Measurements from ENCODE around the gene NCR2.

The NCR2 gene

GRCh38 chr6:41331401-41332150, 3.8 kb upstream of the NCR2 start:
- H3K4me3 ChIP-seq (ENCODE audit: low read length in 2 of 2): no peak overlapping the region
- no peak overlapping the region for H3K9ac ChIP-seq (ENCODE audit: low read depth, low read length, poor library complexity)
- WGBS, 2 donors (ENCODE audit: extremely low coverage in 2 of 2, insufficient read length in 2 of 2, insufficient replicate concordance in 1 of 2): no CpG with 5 or more reads among the region's 11 CpGs
- H3K27me3 ChIP-seq (ENCODE audit: control insufficient read depth in 3 of 3, insufficient read depth in 3 of 3, low read depth in 1 of 3, low read length in 3 of 3): peaks cover 0 to 42% (median 0%) of the 10 kb centered on the region in 3 experiments
- no peak overlapping the region for H2AFZ ChIP-seq (ENCODE audit: low read length)
- H2AK5ac ChIP-seq (ENCODE audit: low read depth, low read length): no peak overlapping the region
- H3K14ac ChIP-seq (ENCODE audit: low read length): no peak overlapping the region
- no peak overlapping the region for H2BK120ac ChIP-seq (ENCODE audit: low read depth, low read length)
- no peaks in the 10 kb centered on the region for H3K79me1 ChIP-seq (ENCODE audit: low read depth, low read length)
- peaks cover 0 to 2% of the 10 kb centered on the region in 2 donors for H3K4me1 ChIP-seq (ENCODE audit: control insufficient read depth in 2 of 2, insufficient read depth in 1 of 2, low read depth in 1 of 2, low read length in 2 of 2)
- H3K18ac ChIP-seq (ENCODE audit: low read length): peak overlapping the region; percentile 27
- no peak overlapping the region for H2BK5ac ChIP-seq (ENCODE audit: low read length)
- no peak overlapping the region for H3K27ac ChIP-seq (replicated peaks; ENCODE audit: low read length)
- H4K8ac ChIP-seq (ENCODE audit: low read depth, low read length): no peak overlapping the region
- no peak overlapping the region for H2BK12ac ChIP-seq (ENCODE audit: low read length)
- no peak overlapping the region for H3K4ac ChIP-seq (ENCODE audit: low read length)
- DNase-seq (ENCODE audit: low spot score): no peak
- H2BK15ac ChIP-seq (ENCODE audit: low read length): no peak overlapping the region
- no peaks in the 10 kb centered on the region for H3K9me3 ChIP-seq (replicated peaks in 1 of 2; ENCODE audit: control insufficient read depth in 2 of 2, insufficient read depth in 1 of 2, low read depth in 1 of 2, low read length in 2 of 2)
- no peaks in the 10 kb centered on the region for H3K36me3 ChIP-seq (replicated peaks in 1 of 2; ENCODE audit: control insufficient read depth in 2 of 2, insufficient read depth in 2 of 2, low read length in 2 of 2)
- no peak overlapping the region for H3K23ac ChIP-seq (ENCODE audit: low read depth, low read length, poor library complexity)
- H3K4me2 ChIP-seq (ENCODE audit: insufficient read depth, low read length, poor library complexity, severe bottlenecking): no peak overlapping the region
- H4K91ac ChIP-seq (ENCODE audit: low read depth, low read length, poor library complexity): no peak overlapping the region

DNA sequence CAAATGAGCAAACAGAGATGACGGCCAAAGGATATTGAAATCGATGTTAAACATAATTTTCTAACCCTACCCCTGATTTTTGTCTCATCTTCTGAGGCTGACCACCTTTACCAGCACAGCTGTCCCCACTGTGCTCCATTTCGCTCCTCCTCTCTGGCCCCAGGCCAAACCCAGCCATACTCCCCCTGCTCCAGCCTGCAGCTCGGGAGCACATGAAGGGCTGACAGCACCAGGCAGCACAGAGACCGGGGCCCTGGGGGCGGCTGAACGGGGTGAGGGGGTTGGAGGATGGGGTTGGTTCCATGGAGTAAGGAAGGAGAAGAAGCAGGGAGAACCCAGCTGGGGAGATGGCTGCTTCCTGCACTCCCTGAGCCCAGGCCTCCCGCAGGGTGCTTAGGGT, 3.2 kb upstream of the NCR2 start:
- peak overlapping the region; percentile 44 for H3K23ac ChIP-seq (ENCODE audit: low read depth, low read length, poor library complexity)
- no CpG with 5 or more reads among the region's 8 CpGs for WGBS, 2 donors (ENCODE audit: extremely low coverage in 2 of 2, insufficient read length in 2 of 2, insufficient replicate concordance in 1 of 2)
- peaks cover 0 to 41% (median 0%) of the 10 kb centered on the region in 3 experiments for H3K27me3 ChIP-seq (ENCODE audit: control insufficient read depth in 3 of 3, insufficient read depth in 3 of 3, low read depth in 1 of 3, low read length in 3 of 3)

GRCh38 chr6:41332842-41333736, 2.3 kb upstream of the NCR2 start:
- no peak overlapping the region for H3K4me2 ChIP-seq (ENCODE audit: insufficient read depth, low read length, poor library complexity, severe bottlenecking)
- no CpG with 5 or more reads among the region's 4 CpGs for WGBS, 2 donors (ENCODE audit: extremely low coverage in 2 of 2, insufficient read length in 2 of 2, insufficient replicate concordance in 1 of 2)
- no peak overlapping the region for H3K9ac ChIP-seq (ENCODE audit: low read depth, low read length, poor library complexity)
- no peak overlapping the region for H4K91ac ChIP-seq (ENCODE audit: low read depth, low read length, poor library complexity)
- H3K23ac ChIP-seq (ENCODE audit: low read depth, low read length, poor library complexity): no peak overlapping the region
- no peak overlapping the region for H2BK12ac ChIP-seq (ENCODE audit: low read length)
- H3K14ac ChIP-seq (ENCODE audit: low read length): no peak overlapping the region
- H3K27ac ChIP-seq (replicated peaks; ENCODE audit: low read length): no peak overlapping the region
- no peak for DNase-seq (ENCODE audit: low spot score)
- peaks cover 0 to 2% of the 10 kb centered on the region in 2 donors for H3K4me1 ChIP-seq (ENCODE audit: control insufficient read depth in 2 of 2, insufficient read depth in 1 of 2, low read depth in 1 of 2, low read length in 2 of 2)
- H2AK5ac ChIP-seq (ENCODE audit: low read depth, low read length): peak overlapping the region; percentile 68
- H3K79me1 ChIP-seq (ENCODE audit: low read depth, low read length): no peaks in the 10 kb centered on the region
- H3K4me3 ChIP-seq (ENCODE audit: low read length in 2 of 2): no peak overlapping the region
- no peaks in the 10 kb centered on the region for H3K36me3 ChIP-seq (replicated peaks in 1 of 2; ENCODE audit: control insufficient read depth in 2 of 2, insufficient read depth in 2 of 2, low read length in 2 of 2)
- H3K27me3 ChIP-seq (ENCODE audit: control insufficient read depth in 3 of 3, insufficient read depth in 3 of 3, low read depth in 1 of 3, low read length in 3 of 3): peaks cover 0 to 45% (median 0%) of the 10 kb centered on the region in 3 experiments
- H2AFZ ChIP-seq (ENCODE audit: low read length): no peak overlapping the region
- no peak overlapping the region for H2BK120ac ChIP-seq (ENCODE audit: low read depth, low read length)
- H2BK5ac ChIP-seq (ENCODE audit: low read length): peak overlapping the region; percentile 60
- H4K8ac ChIP-seq (ENCODE audit: low read depth, low read length): no peak overlapping the region
- H2BK15ac ChIP-seq (ENCODE audit: low read length): no peak overlapping the region
- H3K9me3 ChIP-seq (replicated peaks in 1 of 2; ENCODE audit: control insufficient read depth in 2 of 2, insufficient read depth in 1 of 2, low read depth in 1 of 2, low read length in 2 of 2): no peaks in the 10 kb centered on the region
- H3K4ac ChIP-seq (ENCODE audit: low read length): no peak overlapping the region
- H3K18ac ChIP-seq (ENCODE audit: low read length): peak overlapping the region; percentile 7

More for the DNA sequence above, 3.2 kb upstream of the NCR2 start:
- Histone ChIP-seq H3K27ac (replicated peaks; ENCODE audit: low read length) (no peak overlapping the region), H3K4me2 (ENCODE audit: insufficient read depth, low read length, poor library complexity, severe bottlenecking) (no peak overlapping the region), H3K9me3 (replicated peaks in 1 of 2; ENCODE audit: control insufficient read depth in 2 of 2, insufficient read depth in 1 of 2, low read depth in 1 of 2, low read length in 2 of 2) (no peaks in the 10 kb centered on the region), H2AFZ (ENCODE audit: low read length) (no peak overlapping the region), H3K36me3 (replicated peaks in 1 of 2; ENCODE audit: control insufficient read depth in 2 of 2, insufficient read depth in 2 of 2, low read length in 2 of 2) (no peaks in the 10 kb centered on the region), H2AK5ac (ENCODE audit: low read depth, low read length) (peak overlapping the region; percentile 42), H4K8ac (ENCODE audit: low read depth, low read length) (no peak overlapping the region), H2BK5ac (ENCODE audit: low read length) (no peak overlapping the region), H3K14ac (ENCODE audit: low read length) (no peak overlapping the region), H3K4ac (ENCODE audit: low read length) (no peak overlapping the region), H2BK15ac (ENCODE audit: low read length) (no peak overlapping the region), H2BK120ac (ENCODE audit: low read depth, low read length) (no peak overlapping the region), H3K4me1 (ENCODE audit: control insufficient read depth in 2 of 2, insufficient read depth in 1 of 2, low read depth in 1 of 2, low read length in 2 of 2) (peaks cover 0 to 2% of the 10 kb centered on the region in 2 donors), H2BK12ac (ENCODE audit: low read length) (no peak overlapping the region), H3K9ac (ENCODE audit: low read depth, low read length, poor library complexity) (no peak overlapping the region), H3K18ac (ENCODE audit: low read length) (no peak overlapping the region), H4K91ac (ENCODE audit: low read depth, low read length, poor library complexity) (no peak overlapping the region), H3K79me1 (ENCODE audit: low read depth, low read length) (no peaks in the 10 kb centered on the region), H3K4me3 (ENCODE audit: low read length in 2 of 2) (no peak overlapping the region)
- no peak for DNase-seq (ENCODE audit: low spot score)

GRCh38 chr6:41334482-41335040, 847 bp upstream of the NCR2 start:
- no peak overlapping the region for H2BK5ac ChIP-seq (ENCODE audit: low read length)
- no peak overlapping the region for H3K4me2 ChIP-seq (ENCODE audit: insufficient read depth, low read length, poor library complexity, severe bottlenecking)
- no peak overlapping the region for H3K23ac ChIP-seq (ENCODE audit: low read depth, low read length, poor library complexity)
- peaks cover 0 to 2% of the 10 kb centered on the region in 2 donors for H3K4me1 ChIP-seq (ENCODE audit: control insufficient read depth in 2 of 2, insufficient read depth in 1 of 2, low read depth in 1 of 2, low read length in 2 of 2)
- no peak overlapping the region for H2BK12ac ChIP-seq (ENCODE audit: low read length)
- no peak overlapping the region for H2BK15ac ChIP-seq (ENCODE audit: low read length)
- H3K27me3 ChIP-seq (ENCODE audit: control insufficient read depth in 3 of 3, insufficient read depth in 3 of 3, low read depth in 1 of 3, low read length in 3 of 3): peaks cover 0 to 38% (median 0%) of the 10 kb centered on the region in 3 experiments
- no peaks in the 10 kb centered on the region for H3K36me3 ChIP-seq (replicated peaks in 1 of 2; ENCODE audit: control insufficient read depth in 2 of 2, insufficient read depth in 2 of 2, low read length in 2 of 2)
- H3K4ac ChIP-seq (ENCODE audit: low read length): no peak overlapping the region
- H2AFZ ChIP-seq (ENCODE audit: low read length): no peak overlapping the region
- no peak overlapping the region for H3K9ac ChIP-seq (ENCODE audit: low read depth, low read length, poor library complexity)
- no peak overlapping the region for H4K91ac ChIP-seq (ENCODE audit: low read depth, low read length, poor library complexity)
- no peak overlapping the region for H2AK5ac ChIP-seq (ENCODE audit: low read depth, low read length)
- H3K18ac ChIP-seq (ENCODE audit: low read length): no peak overlapping the region
- H3K27ac ChIP-seq (replicated peaks; ENCODE audit: low read length): no peak overlapping the region
- WGBS, 2 donors (ENCODE audit: extremely low coverage in 2 of 2, insufficient read length in 2 of 2, insufficient replicate concordance in 1 of 2): no CpG with 5 or more reads among the region's 11 CpGs
- H2BK120ac ChIP-seq (ENCODE audit: low read depth, low read length): no peak overlapping the region
- no peak overlapping the region for H3K4me3 ChIP-seq (ENCODE audit: low read length in 2 of 2)
- H3K14ac ChIP-seq (ENCODE audit: low read length): no peak overlapping the region
- DNase-seq (ENCODE audit: low spot score): no peak
- no peaks in the 10 kb centered on the region for H3K9me3 ChIP-seq (replicated peaks in 1 of 2; ENCODE audit: control insufficient read depth in 2 of 2, insufficient read depth in 1 of 2, low read depth in 1 of 2, low read length in 2 of 2)
- no peaks in the 10 kb centered on the region for H3K79me1 ChIP-seq (ENCODE audit: low read depth, low read length)
- no peak overlapping the region for H4K8ac ChIP-seq (ENCODE audit: low read depth, low read length)

All from neuronal stem cell (in vitro differentiated cells).